Kidney tubule cell (primary cell): Measurements from ENCODE around the gene CSNK2A1.
"Not testable (repeated sequence)": the region's sequence is repeated elsewhere in the genome, so short reads cannot be mapped to it uniquely, and the experiment has no call there.

Source experiments
- DNase-seq: peaks from one replicate; pipeline ENCODE4 v3.0.0-alpha.2; 2018; ENCODE audit warnings: low spot score

CSNK2A1 gene

DNA sequence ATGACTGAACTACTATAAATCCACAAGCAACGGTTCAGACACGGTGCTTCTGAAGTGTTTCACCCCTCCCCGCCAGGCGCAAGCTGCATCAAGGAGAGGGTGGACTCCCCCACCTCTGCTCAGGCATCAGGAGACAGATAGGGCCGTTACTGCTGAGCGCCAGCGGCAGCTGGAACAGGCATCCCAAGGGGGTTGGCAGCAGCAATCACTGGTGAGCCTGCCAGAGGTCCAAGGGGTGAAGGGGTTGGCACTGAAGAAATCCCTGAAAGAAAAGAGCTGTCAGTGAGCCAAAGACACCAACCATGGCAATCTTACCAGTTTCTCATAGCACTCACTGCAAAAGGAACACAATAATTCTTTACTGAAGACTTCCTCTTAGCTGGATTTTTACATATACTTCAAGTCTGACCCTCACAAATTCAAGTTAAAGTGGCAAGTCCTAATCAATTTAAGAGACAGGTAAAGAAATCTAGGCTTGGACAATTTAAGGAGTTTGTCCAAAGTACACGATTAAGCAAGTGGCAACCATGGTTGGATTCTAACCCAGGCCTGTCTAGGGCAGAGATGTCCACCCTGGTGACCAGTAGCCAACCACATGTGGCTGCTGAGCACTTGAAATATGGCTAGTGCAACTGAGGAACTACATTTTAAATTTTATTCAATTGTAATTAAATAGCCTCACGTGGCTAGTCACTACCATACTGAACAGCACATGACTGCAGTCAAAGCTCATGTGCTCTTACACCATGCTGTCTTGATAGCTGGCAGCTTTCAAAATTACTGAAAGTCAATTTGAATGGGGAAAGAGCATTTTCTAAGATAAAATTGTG is 59.6 kb downstream of the CSNK2A1 start:
- DNase-seq: no peak

- DNase-seq: no peak
Observed at GRCh38 chr20:481167-481566, 62.4 kb downstream of the CSNK2A1 start.

- DNase-seq: no peak
Observed at GRCh38 chr20:480044-480443, 63.5 kb downstream of the CSNK2A1 start.

DNA sequence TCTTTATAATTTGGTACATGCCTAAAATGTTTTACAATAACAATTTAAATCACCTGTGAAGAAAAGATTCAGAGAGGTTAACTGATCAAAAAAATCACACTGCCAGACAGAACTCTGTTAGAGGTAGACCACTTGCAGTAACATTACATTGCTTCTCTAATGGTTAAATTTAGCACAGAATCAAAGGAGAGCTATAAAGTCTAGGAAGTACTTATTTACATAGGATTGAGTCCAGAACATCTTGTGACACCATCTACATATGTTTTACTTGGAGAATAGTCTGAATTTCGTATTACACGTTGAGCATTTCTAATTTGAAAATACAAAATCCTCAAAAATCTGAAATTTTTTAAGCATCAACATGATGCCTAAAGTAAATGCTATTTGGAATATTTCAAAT is 64.1 kb downstream of the CSNK2A1 start:
- DNase-seq: no peak

DNA sequence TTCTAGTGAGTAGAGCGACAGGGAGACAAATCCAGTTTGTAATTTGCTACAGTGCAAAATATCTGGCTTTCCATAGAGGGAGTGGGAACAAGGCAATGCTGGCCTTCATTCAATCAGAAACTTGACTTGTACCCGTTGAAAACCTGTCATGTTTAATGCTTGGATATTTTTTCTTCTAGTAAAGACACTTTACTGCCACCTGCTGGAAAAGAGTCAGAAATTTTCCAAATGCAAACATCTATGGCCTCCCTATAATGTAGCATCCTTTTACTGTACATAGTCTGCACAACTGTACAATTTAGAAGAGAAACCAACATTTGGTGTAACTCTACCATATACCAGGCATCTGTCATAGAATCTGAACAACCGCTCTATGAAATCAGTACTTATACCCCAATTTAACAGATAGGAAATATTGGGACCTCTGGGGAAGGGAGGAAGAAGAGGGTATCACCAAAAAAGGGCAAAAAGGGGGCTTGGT is 64.6 kb downstream of the CSNK2A1 start:
- peak; percentile 63 for DNase-seq

DNA sequence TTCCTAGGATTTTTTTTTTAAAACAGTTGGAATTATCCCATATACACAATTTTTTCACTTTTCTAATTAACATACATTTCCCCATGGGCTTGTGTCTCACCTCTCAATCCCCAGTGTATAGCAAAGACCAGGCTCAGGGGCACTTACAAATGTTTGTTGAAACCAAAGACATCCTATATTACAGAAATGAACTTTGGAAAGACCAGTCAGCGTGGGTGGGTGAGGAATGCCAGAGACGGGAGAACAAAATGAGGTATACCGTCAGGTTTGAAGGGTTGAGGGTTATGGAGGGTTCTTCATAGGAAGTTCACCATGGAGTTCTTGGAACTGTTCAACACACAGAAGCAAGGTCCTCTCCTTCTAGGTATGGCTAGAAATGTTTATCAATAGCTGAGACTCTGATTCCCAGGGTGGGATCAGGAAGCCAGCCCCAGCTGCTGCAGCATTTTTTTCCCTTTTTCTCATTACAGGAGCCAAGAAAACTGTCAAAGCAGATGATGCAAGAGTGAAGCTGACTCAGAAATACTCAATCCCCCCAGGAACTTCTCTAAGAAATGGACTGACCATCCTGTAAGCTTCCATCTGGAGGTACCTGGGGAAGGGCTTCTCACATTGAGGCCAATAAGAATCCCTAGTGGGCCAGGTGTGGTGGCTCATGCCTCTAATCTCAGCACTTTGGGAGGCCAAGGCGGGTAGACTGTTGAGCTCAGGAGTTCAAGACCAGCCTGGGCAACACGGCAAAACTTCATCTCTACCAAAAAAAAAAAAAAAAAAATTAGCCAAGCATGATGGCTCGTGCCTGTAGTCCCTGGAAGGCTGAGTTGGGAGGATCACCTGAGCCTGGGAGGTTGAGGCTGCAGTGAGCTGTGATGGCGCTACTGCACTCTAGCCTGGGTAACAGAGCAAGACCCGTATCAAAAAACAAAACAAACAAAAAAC is 65.3 kb downstream of the CSNK2A1 start:
- no peak for DNase-seq

DNA sequence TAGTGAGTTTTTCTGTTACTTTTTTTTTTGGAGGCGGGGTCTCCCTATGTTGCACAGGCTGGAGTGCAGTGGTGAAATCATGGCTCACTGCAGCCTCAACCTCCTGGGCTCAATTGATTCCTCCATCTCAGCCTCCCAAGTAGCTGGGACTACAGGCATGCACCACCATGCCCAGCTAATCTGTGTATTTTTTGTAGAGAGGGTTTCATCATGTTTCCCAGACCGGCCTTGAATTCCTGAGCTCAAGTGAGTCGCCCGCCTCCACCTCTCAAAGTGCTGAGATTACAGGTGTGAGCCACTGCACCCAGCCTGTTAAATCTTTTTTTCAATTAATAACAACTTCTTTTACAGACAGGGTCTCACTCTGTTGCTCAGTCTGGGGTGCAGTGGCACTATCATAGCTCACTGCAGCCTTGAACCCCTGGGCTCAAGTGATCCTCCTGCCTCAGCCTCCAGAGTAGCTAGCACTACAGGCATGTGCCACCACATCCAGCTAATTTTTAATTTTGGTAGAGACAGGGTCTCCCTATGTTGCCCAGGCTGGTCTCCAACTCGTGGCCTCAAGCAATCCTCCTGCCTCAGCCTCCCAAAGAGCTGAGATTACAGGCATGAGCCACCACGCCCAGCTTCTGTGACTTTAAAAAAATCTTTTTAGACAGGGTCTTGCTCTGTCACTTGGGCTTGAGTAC is 66.9 kb downstream of the CSNK2A1 start:
- DNase-seq: not testable (repeated sequence)

DNA sequence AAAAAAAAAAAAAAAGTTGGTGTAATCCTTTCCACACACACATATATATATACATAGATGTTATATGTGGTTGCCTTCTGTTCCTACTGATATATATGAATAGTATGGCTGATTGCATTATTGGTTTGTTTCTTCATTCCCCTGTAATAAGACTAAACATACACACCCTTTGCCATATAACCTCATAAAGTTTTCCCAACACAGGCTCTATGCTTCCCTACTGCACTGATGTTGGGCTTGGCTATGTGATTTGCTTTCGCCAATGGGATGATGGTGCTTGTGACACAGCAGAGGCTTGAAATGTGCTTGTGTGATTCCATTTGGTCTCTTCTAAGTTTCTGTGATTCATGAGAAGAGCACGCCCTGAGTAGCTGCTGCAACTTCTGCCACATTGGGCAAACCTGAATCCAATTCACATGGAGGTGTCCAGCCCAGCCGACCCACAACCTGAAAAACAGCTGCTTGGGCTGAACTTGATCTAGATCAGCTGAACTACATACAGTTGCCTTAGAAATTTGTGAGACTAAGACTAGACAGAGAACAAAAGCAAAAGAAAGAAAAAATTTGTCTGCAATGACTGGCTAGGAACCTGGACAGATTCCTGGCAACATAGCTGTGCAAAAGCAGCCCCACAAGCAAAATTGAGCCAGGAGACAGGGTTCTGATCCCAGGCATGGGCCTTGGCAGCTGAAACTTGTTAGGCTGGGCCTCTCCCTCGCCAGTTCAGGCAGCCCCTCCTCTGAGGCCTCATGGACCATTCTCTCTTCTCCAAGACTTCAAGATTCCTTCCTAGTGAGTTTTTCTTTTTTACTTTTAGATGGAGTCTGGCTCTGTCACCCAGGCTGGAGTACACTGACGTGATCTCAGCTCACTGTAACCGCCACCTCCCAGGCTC is 67.9 kb downstream of the CSNK2A1 start:
- no peak for DNase-seq

- DNase-seq: no peak
Observed at GRCh38 chr20:474581-474980, 69.0 kb downstream of the CSNK2A1 start.

- no peak for DNase-seq
Observed at GRCh38 chr20:472889-473292, 70.7 kb downstream of the CSNK2A1 start.

DNA sequence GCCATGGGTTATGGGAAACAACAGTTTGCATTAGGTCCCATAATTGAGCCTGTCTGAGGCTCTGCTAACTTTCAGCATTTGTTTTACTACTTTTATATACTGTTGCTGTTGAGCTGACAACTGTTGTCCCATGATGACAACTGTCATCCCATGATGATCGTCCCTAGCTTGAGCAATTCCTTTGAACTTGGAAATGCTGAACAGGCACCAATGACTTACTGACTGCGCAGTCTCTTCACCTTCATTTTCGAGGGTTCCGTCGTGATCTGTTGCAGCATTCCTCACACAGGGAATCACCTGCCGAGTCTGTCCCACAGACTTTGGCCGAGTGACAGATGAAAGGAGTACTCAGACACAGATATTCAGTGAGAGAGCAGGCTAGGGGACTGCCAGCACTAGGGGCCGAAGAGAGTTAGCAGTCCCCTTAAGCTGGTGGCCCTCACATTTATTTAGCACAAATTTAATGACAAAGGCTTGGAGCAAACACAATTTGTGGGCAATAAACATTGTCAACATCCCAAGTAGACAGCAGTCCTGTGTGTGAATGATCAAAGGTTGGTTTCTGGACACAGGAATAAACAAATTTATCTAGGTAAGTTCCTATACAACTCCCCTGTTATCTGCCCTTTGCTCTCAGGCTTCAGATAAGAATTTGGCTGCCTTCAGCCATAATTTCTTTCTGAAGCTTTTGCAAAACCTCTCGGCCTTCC is 71.3 kb downstream of the CSNK2A1 start:
- no peak for DNase-seq

DNA sequence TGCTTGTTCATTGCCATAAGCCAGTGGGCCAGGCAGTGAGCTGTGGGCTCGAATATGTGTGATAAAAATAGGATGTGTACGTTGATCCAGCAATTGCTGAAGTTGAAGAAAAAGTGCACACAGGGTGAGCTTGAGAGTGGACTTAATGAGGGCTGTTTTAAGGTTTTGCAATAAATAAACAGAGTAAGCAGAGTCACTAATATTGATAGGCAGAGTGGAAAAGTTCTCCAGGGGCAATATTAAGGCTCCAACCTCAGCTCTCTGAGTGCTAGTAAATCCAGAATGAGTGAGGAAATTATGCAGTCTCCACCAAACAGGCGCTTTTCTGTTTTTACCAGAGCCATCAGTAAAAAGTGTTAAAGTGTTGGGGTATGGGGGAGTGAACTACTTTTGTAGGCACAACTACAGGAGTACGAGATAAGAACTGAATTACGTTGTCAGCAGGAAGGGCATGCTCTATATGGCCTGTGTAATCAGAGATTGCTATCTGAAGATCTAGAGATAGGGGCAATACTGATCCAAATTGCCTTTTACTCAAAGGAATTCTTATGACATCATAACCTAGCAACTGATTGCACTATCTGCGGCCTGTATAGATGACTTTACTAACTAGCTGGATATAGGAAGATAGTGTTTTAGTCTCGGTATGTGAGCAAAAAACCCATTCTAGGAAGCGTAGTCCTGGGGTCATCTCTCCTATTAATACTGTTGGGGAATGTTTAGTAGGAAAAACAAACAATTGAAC is 73.7 kb downstream of the CSNK2A1 start:
- no peak for DNase-seq

- no peak for DNase-seq
Observed at GRCh38 chr20:467755-468154, 75.8 kb downstream of the CSNK2A1 start.

DNA sequence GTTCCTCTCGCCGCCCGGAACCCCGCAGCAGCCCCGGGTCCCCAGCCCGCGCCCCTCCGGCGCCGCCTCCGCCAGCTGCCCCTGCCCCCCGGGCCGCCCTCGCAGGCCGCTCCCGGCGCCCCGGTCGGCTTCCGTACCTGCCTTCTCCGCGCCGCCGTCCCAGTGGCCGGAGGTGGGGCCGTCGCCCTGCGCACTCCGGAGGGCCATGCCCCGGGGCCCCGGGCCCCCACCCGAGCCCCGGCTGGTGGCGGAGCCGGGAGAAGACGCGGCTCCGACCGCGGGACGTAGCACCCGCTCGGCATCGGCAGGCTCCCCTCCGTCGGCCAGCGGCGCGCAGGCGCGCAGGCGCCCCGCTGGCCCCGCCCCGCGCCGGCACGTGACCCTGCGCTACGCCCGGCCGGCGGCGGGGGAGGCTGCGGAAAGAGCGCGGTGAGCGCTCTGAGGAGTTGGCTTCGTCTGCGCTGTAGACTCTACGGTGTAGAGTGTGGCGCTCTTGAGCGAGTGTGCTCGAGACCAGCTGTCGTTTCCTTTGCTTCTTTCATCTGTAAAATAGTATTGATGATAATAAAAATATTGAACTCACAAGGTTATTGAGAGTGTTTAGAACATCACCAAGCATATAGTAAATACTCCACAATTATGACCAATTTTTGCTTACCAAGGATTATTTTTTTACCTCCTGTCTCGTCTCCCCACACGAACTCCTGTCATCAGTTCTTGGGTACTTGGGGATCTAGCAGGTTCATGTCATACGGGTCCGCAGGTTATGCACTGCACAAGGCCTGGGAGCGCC is 81.2 kb downstream of the CSNK2A1 start, which contains the start of gene TBC1D20:
TSS of gene TBC1D20 (minus strand) at position 335 of the 793 bp plus-strand sequence. CDS start at position 207, 128 bp downstream.
- DNase-seq: peak; percentile 90

- peak; percentile 56 for DNase-seq
Observed at GRCh38 chr20:461254-462198, 82.1 kb downstream of the CSNK2A1 start.

DNA sequence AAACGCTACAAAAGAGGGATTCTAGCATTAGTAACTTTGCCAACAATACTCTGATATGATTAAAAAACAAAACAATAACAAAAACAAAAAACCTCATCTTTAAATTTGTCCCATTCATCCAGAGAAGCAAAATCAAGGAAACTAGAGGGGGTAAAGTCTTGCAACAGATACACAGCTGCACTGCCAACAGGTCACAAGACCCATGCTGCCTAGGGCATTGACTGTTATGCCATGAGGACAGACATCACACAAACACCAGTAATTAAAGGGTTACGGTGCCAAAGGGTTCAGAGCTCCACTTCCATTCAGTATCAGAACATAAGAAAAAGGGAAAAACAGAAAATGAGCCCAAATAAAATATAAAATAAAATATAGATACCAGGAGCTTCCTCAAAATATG is 82.9 kb downstream of the CSNK2A1 start:
- DNase-seq: no peak

- no peak for DNase-seq
Observed at GRCh38 chr20:460180-460579, 83.4 kb downstream of the CSNK2A1 start.

- DNase-seq: no peak
Observed at GRCh38 chr20:458776-459175, 84.8 kb downstream of the CSNK2A1 start.
